Choroid plexus epithelial cell (primary cell): ENCODE results near the gene GRIPAP1.
"Not testable (repeated sequence)": the region's sequence is repeated elsewhere in the genome, so short reads cannot be mapped to it uniquely, and the experiment has no call there.

Source experiments
- DNase-seq: peaks from one replicate; pipeline ENCODE4 v3.0.0-alpha.2; 2010; ENCODE audit warnings: low read depth
- H3K4me3 ChIP-seq: 2 replicates; pipeline ENCODE4 v1.5.1; 2011; ENCODE audit warnings: low read depth, mild to moderate bottlenecking, control low read depth, low read length, moderate library complexity
- CTCF ChIP-seq: conservative IDR thresholded peaks from 2 replicates; pipeline ENCODE4 v1.5.1; 2011; ENCODE audit warnings: low read depth, mild to moderate bottlenecking, control low read depth, inconsistent platforms, low read length, moderate library complexity

The GRIPAP1 gene

GRCh38 chrX:48997455-48997854 lies 4.6 kb downstream of the GRIPAP1 start:
- DNase-seq, result no peak
- no peak overlapping the region for H3K4me3 ChIP-seq
- no peak for TF ChIP-seq CTCF

- no peak overlapping the region for H3K4me3 ChIP-seq
- no peak for DNase-seq
- TF ChIP-seq CTCF, result no peak
These were observed 5.1 kb downstream of the GRIPAP1 start for GRCh38 chrX:48996969-48997368.

- TF ChIP-seq CTCF, result no peak
- no peak overlapping the region for H3K4me3 ChIP-seq
- DNase-seq, result no peak
These were observed 9.7 kb downstream of the GRIPAP1 start for GRCh38 chrX:48992341-48992740.

- H3K4me3 ChIP-seq, result no peak overlapping the region
- DNase-seq, result no peak
- no peak for TF ChIP-seq CTCF
These were observed 12.6 kb downstream of the GRIPAP1 start for GRCh38 chrX:48989483-48989882.

- TF ChIP-seq CTCF, result no peak
- no peak for DNase-seq
- no peak overlapping the region for H3K4me3 ChIP-seq
These were observed 18.2 kb downstream of the GRIPAP1 start for GRCh38 chrX:48983896-48984295.

- DNase-seq, result no peak
- H3K4me3 ChIP-seq, result no peak overlapping the region
- no peak for TF ChIP-seq CTCF
These were observed 19.0 kb downstream of the GRIPAP1 start for GRCh38 chrX:48983081-48983480.

GRCh38 chrX:48981178-48981577 lies 20.9 kb downstream of the GRIPAP1 start:
- no peak for DNase-seq
- no peak for TF ChIP-seq CTCF
- H3K4me3 ChIP-seq, result no peak overlapping the region

- not testable (repeated sequence) for DNase-seq, H3K4me3 ChIP-seq
These were observed 21.7 kb downstream of the GRIPAP1 start for GRCh38 chrX:48980341-48980740.
